Testis (tissue), 2 donors: ENCODE results near the gene LRP1B.

Experiments used
- POLR2A ChIP-seq: fragments of 450-650 bp; IDR thresholded peaks from one replicate; pipeline ENCODE4 v1.6.1; 2017; ENCODE audit warnings: antibody characterized with exemption, mild to moderate bottlenecking, moderate library complexity
- TF ChIP-seq, protein P1 (sequence below), 3 experiments: fragments of 450-650 bp in 2 of 3; fragments of 200-600 bp in 1 of 3; sonication (generic) in 1 of 3; IDR thresholded peaks; one replicate each; pipeline ENCODE4 v1.5.1; 2016 to 2019; ENCODE audit warnings: antibody characterized with exemption in 3 of 3, mild to moderate bottlenecking in 2 of 3, moderate library complexity in 1 of 3

DNA sequence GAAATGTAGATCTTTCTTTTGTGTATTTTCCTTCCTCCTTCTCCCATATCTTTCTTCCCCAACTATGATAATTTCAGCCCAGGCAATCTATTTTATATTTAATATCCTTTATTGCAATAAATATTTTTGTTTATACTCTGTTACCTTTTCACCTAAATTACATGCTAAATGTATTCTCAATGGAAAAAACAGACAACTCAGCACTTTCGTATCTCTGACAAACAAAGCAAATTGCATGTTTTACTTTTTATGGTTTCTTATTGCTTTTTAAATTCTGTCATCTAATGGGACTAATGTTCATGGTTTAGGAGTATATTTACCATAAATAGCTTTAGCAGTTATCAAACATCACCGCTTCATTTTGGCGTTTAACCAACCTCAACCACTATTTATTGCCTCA, 74.0 kb downstream of the LRP1B start:
- TF ChIP-seq, protein P1, sequence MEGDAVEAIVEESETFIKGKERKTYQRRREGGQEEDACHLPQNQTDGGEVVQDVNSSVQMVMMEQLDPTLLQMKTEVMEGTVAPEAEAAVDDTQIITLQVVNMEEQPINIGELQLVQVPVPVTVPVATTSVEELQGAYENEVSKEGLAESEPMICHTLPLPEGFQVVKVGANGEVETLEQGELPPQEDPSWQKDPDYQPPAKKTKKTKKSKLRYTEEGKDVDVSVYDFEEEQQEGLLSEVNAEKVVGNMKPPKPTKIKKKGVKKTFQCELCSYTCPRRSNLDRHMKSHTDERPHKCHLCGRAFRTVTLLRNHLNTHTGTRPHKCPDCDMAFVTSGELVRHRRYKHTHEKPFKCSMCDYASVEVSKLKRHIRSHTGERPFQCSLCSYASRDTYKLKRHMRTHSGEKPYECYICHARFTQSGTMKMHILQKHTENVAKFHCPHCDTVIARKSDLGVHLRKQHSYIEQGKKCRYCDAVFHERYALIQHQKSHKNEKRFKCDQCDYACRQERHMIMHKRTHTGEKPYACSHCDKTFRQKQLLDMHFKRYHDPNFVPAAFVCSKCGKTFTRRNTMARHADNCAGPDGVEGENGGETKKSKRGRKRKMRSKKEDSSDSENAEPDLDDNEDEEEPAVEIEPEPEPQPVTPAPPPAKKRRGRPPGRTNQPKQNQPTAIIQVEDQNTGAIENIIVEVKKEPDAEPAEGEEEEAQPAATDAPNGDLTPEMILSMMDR (IDR thresholded peaks at IDR 0.05), result no peak
- no peak for TF ChIP-seq POLR2A
